T-helper 1 cell treated with Interleukin-12 subunit alpha and Interleukin-12 subunit beta and Interleukin-4 antibody, amounts not matched to agents 30 ng/mL and 1 ng/mL, for 36 hours (primary cell): ENCODE data around the gene AGAP1. TPM values are rescaled to one million over a fixed set of nuclear protein-coding genes. Genes with fewer than 3 reads are reported as not detected.

Experiments
- intact Hi-C: fragments of 100-400 bp; cut with micrococcal nuclease; formaldehyde crosslinking; loops from one replicate; pipeline ENCODE4 v1.15.1; 2024
- total RNA-seq: library from RNA; stranded (reverse); gene quantifications from 2 replicates; pipeline ENCODE4 v1.2.3, GENCODE V29; 2022

The AGAP1 gene
- total RNA-seq, 1 donor from 2014 or later = 2.7 TPM

- intact Hi-C loops = no loop called here
These were observed 51.7 kb downstream of the AGAP1 start for GRCh38 chr2:235545339-235546150.

GRCh38 chr2:235546151-235546435 is 52.2 kb downstream of the AGAP1 start:
- intact Hi-C loops = no loop called here

GRCh38 chr2:235546436-235546835 is 52.6 kb downstream of the AGAP1 start:
- intact Hi-C loops = no loop called here

- intact Hi-C loops = no loop called here
These were observed 56.0 kb downstream of the AGAP1 start for GRCh38 chr2:235549735-235550377.

- intact Hi-C loops = no loop called here
These were observed 56.5 kb downstream of the AGAP1 start for GRCh38 chr2:235550378-235550760.

GRCh38 chr2:235550946-235551345 is 57.1 kb downstream of the AGAP1 start:
- intact Hi-C loops = no loop called here

GRCh38 chr2:235551965-235552364 is 58.1 kb downstream of the AGAP1 start:
- intact Hi-C loops = no loop called here

- intact Hi-C loops = no loop called here
These were observed 58.8 kb downstream of the AGAP1 start for GRCh38 chr2:235552671-235553070.

GRCh38 chr2:235553291-235553690 is 59.4 kb downstream of the AGAP1 start:
- intact Hi-C loops = no loop called here

- intact Hi-C loops = no loop called here
These were observed 59.9 kb downstream of the AGAP1 start for GRCh38 chr2:235553696-235554100.

- intact Hi-C loops = no loop called here
These were observed 60.5 kb downstream of the AGAP1 start for GRCh38 chr2:235554385-235554784.

GRCh38 chr2:235554936-235555335 is 61.1 kb downstream of the AGAP1 start:
- intact Hi-C loops = no loop called here

GRCh38 chr2:235555371-235555770 is 61.5 kb downstream of the AGAP1 start:
- intact Hi-C loops = no loop called here

GRCh38 chr2:235556086-235556485 is 62.2 kb downstream of the AGAP1 start:
- intact Hi-C loops = no loop called here

- intact Hi-C loops = no loop called here
These were observed 63.1 kb downstream of the AGAP1 start for GRCh38 chr2:235556901-235557300.

- intact Hi-C loops = no loop called here
These were observed 64.1 kb downstream of the AGAP1 start for GRCh38 chr2:235557903-235558302.

GRCh38 chr2:235558572-235558971 is 64.7 kb downstream of the AGAP1 start:
- intact Hi-C loops = no loop called here

GRCh38 chr2:235560345-235560744 is 66.5 kb downstream of the AGAP1 start:
- intact Hi-C loops = no loop called here

GRCh38 chr2:235561450-235561849 is 67.6 kb downstream of the AGAP1 start:
- intact Hi-C loops = no loop called here

- intact Hi-C loops = no loop called here
These were observed 68.4 kb downstream of the AGAP1 start for GRCh38 chr2:235562065-235562747.

- intact Hi-C loops = no loop called here
These were observed 69.4 kb downstream of the AGAP1 start for GRCh38 chr2:235563056-235563910.

GRCh38 chr2:235564066-235564465 is 70.2 kb downstream of the AGAP1 start:
- intact Hi-C loops = no loop called here
